ENCODE data around the gene PSORS1C2.

DNA sequence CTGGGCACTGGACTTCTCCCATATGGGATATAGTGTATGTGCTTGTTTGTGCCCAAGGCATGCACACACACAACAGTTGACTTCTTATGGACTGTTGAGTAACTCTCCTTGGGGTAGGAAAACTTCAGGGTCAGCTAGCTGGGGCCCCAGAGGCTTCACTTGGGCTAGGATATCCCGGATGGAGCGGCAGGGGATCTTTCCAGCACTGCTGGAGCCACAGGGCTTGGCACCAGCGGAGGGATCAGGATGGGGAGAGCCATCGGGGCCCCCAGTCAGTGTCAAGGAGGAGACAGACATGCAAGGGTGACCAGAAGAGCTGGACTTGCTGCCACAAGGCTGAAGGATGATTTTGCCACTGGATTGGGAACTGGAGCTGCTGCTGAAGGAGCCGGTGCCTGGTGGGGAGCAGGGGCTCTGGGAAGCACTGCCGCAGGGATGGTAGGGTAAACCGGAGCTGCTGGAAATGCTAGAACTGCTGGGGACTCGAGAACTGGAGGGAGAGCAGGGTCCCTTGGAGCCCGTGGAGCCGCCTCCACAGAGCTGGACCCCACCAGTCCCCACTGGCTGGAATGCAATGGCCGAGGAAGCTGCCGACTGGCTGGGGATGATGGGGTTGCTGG lies 22.8 kb downstream of the PSORS1C2 start:
- TF ChIP-seq PBX3 (IDR thresholded peaks at IDR 0.05): no peak
- no peak for TF ChIP-seq GATA2 (CRISPR knock-in tag; IDR thresholded peaks at IDR 0.05)
